ENCODE results near the gene FAM83F.

FAM83F gene

DNA sequence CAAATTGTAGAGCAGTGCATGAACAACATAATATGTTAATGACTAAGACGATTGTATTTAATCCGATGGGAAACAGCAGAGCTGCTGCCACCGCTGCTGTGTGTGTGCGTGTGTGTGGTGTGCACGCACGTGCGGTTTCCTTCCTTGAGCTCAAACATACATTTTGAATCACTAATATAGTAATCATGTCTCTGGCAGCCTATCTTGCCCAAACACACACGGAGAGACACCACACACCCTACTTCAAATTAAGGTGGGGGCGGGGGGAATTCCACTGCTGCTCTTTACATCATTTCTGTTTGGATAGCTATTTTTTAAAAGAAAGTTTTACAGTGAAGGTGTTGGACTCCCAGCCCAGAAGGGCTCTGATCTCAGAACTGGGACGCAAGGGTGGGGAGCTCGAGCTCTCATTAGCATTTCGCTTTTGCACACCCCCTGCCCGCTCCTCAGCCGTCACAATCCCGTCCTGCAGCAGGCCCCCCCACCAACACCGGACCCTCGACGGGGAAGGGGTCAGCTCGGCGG, 651 bp upstream of the FAM83F start:
- no peak for DNase-seq (ENCODE audit: low spot score)

DNA sequence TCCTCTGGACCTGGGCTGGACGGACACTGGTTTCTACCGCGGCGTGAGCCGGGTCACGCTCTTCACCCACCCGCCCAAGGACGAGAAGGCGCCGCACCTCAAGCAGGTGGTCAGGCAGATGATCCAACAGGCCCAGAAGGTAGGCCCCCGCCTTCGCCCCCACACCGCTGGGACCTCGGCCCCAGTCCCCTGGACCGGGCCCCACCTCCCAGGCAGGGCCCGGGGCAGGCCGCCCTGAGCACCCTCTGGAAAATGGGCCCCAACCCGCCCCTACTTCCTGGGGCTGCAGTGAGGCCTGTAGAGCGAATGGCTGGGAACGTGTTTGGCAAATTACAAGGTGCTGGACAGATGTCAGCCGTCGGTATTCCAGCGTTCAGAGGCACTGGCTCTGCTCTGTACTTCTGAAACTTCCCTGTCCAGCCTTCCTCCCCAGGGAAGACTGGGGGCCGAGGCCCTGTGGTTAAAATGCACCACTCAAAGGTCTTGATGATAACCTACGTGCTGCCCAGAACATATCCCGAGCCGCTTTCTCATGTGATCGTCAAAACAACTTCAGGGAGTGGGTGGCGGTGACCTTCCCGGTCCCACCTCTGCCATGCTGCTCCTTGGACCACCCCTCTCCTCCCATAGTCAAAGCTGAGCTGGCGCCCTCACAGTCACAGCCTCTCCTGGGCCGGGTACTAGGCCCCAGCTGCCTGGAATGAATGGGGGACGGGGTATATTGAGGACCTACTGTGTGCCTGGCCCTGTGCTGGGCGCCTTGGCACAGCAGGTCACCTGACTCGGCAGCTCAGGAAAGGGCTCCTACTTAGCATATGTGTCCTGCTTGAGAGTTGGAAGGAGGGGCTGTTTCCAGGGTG, 869 bp downstream of the FAM83F start:
- no peak for DNase-seq (ENCODE audit: low spot score)

DNA sequence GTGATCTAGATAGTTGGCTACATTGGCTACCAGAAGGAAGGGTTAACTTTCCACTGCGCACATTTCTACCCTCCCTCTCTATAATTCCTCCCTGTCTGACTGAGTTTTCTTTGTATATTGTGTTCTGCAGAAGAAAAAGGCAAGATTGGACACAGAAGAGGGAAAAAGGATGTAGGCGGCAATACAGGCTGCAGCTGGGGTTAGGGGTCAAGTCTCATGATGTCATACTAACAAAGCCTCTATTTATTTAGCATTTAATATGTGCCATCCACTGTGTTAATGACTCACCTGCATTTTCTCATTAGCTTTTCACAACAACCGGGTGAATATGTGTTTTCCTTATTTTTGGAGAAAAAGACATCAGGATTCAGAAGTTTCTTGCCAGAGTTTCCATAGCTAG, 2.0 kb downstream of the FAM83F start:
- DNase-seq (ENCODE audit: low spot score), result no peak

DNA sequence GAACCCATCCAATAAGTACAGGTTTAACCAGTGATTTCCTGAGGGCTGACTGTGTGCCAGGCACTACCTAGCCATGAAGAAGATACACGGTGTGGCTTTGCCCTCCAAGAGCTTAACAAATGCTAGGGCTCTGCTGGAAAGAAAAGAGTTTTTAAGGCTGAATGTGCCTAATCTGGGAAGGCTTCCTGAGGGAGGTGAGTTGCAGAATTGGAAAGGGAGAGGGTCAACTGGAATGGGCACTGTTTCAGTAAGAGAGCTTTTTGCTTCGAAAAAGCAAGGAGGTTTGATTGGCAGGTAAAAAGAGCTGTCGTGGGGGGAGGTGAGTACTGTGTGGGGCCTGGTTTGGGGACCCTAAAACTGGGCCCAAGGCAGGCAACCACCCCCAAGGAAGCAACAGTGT, 2.7 kb downstream of the FAM83F start:
- no peak for DNase-seq (ENCODE audit: low spot score)

DNA sequence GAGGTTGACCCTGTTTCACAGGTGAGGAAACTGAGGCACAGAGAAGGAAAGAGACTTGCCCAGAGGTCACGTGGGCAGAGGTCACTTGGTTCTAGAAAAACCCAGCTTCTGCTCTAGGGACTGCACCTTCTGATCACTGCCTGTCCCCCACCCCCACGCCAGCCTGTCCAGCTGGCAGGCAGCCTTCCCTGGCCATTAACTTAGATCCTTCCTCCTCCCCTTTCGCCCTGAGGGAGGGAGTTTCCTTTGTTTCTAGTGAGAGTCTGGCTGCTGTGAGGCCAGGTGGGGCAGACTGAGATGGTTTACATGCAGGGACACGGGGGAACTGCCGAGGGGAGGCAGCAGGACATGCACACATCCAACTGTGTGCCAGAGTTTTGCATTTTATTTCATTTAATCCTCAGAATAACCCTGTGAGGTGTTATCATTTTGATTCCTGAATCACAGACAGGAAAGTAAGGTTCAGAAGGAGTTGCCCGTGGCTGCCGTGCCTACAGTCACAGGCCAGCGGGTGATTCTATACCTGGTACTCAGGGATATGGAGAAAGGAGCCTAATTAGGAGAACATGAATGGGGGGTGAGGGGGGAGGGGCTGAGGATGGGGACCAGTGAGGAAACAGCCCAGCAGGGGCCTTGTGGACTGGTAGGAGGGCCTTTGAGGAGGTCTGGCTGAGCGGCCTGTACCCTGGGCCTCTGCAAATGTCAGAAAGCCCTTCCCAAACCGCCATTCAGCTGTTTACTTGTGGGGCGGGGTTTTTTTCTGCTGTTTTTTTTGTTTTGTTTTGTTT, 3.4 kb downstream of the FAM83F start:
- DNase-seq (ENCODE audit: low spot score), result peak; percentile 78

DNA sequence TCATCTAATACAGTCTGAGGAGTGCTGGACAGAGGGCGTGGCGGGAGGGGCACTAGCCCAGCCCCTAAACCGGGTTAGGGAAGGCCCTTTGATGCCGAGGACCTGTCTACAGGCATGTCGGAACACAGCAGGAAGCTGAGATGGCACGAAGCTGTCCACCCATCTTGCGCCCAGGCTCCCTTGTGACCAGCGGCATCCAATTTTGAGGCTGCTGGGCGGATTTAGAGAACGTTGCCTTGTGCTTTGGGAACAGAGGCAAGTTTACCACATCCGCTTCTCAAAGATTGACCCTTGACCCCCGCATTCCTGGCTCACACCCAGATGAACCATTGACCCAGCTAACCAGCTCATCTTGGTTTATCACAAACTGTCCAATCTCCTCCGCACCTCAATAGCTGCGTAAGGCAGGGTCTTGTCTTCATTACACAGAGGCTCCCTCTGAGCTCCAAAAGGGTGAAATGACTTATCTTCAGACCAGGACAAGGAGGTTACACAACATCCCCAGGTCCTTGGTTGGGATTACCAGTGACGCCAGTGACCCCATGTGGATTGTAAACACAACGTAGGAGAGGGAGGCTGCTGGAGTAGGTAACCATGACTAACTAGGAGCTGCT, 4.5 kb downstream of the FAM83F start:
- DNase-seq (ENCODE audit: low spot score), result no peak

DNA sequence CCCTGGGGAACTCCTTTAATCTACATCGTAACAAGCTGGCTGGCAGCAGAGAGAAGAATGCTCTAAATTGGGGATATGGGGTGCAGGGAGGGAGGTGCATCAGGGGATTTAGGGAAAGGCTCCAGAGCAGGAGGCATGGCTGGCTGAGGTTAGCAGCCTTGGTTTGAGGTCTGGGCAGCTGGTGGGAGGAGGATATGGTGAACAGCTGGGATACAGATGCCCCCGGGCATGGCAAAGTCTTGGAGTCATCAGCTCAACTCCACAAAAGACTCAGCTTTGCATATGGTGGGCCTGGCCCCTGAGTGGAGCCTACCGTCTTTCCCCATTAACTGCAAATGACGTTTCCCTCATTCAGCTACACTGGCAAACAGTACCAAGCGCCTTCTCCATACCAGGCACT, 5.4 kb downstream of the FAM83F start:
- DNase-seq (ENCODE audit: low spot score), result no peak

DNA sequence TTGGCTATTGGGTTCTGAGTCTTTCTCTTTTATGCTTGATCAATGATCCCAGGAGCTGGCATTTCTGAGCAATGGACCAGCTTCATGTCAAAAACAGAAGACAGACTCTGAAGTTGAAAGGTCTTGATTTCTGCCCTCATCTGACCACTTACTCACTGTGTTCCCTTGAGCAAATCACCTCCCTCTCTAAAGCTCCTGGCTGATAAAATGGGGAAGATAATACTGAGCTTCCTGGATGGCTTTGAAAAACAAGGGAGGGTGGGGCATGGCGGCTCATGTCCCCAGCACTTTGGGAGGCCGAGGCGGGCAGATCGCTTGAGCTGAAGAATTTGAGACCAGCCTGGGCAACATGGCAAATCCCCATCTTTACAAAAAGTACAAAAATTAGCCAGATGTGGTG, 6.4 kb downstream of the FAM83F start:
- DNase-seq (ENCODE audit: low spot score), result no peak

DNA sequence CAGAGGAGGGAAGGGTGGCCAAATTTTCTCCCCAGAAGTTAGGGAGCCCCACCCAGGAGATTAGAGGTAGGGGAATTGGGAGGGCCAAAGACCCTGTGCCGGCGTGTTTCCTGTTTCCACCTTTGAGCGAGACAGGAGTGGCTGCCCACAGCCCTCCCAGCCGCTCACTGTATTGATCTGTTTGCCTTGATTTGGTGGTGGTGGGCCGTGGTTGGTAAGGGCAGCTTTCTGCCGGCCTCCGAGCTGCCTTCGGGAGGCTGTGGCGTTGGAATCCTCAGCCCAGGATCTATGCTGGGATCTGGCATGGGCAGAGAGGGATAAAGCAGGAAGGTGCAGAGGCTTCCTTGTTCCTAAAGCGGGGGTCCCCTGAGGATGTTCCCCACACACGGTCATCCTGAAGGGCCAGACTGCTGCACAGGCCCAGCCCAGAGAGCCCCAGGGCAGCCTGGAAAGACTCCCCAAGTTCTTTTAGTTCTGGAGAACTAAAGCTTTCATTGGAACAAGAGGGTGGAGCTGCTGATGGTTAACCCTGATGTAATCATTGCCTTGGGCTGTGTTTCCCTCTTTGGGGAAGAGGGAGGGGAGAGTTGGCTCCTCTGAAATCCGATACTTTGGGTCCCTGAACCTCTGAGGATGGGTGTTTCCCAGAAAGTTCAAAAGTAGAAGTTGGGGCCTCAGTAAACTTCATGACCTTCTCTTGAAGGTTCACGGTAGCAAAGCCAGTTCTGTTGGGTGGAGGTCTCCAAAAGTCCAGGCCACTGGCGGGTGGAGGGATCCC, 7.2 kb downstream of the FAM83F start:
- peak; percentile 46 for DNase-seq (ENCODE audit: low spot score)

DNA sequence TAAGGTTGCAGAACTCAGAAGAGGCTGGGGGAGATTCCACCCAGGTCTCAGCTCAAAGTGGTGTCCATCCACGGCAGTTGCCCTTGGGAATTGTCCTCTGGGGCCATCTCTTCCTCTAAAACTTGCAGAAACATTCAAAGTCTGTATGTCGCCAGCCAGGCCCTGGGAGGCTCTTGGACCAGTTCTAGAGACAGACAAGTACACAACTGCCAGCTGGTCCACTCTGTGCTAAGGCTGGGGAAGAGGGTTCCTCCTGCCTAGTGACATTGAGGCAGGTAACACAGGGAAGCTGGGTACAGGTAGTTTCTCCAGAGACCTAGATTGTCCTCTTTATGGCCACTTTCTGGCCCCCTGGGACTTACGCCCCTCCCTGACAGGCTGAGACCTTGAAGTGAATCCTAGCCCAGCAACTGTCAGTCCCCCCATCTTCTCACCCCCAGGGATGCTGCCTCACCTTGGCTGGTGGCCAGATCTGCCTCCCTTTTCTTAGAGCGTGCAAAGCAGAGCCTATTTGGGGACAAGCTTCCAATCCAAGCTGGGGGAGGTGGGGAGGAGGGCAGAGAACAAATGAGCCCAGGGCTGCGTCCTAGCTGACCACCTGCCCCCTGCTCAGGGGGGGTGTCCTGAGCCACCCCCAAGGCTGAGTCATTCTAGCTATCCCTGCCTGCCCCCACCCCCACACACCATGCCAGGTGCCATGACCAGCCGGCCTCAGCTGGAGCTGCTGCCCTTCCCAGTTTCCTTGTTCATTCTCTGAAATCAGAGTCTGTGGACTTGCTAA, 8.4 kb downstream of the FAM83F start:
- DNase-seq (ENCODE audit: low spot score), result no peak

DNA sequence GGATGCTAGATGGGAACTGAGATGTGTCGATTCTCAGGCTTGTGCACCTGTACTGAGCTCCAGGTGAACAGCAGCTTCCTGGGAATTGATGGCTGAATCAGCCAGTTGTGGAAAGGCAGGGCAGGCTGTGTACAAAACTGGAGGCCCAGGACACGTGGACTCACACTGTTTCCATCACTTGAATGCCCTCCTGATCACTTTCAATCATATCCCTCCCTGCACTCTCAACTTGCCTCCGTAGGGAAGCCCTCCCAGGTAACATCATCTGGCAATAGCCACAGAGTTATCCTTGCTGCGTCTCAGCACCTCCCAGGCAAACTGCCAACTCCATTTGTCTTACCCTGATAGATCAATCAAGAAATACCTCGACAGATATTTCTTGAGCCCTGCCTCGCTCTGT, 10.1 kb downstream of the FAM83F start:
- no peak for DNase-seq (ENCODE audit: low spot score)

DNA sequence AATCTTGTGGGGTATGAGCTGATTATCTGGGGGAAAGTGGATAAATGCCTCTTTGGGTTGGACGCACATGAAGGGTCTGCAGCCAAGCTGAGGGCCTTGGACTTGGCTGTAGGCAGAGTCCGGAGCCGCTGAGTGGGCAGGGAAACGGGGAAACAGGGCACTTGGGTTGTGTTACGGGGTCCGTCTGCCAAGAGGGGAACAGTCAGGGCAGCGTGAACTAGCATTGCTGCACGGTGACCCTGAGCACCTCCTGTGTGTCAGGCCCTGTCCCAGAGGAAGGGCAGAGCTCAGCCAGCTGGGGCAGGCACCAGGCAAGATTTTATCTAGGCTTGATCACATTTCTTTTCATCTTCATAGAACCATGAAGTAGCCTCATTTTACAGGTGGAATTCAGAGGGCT, 11.9 kb downstream of the FAM83F start:
- DNase-seq (ENCODE audit: low spot score), result no peak

DNA sequence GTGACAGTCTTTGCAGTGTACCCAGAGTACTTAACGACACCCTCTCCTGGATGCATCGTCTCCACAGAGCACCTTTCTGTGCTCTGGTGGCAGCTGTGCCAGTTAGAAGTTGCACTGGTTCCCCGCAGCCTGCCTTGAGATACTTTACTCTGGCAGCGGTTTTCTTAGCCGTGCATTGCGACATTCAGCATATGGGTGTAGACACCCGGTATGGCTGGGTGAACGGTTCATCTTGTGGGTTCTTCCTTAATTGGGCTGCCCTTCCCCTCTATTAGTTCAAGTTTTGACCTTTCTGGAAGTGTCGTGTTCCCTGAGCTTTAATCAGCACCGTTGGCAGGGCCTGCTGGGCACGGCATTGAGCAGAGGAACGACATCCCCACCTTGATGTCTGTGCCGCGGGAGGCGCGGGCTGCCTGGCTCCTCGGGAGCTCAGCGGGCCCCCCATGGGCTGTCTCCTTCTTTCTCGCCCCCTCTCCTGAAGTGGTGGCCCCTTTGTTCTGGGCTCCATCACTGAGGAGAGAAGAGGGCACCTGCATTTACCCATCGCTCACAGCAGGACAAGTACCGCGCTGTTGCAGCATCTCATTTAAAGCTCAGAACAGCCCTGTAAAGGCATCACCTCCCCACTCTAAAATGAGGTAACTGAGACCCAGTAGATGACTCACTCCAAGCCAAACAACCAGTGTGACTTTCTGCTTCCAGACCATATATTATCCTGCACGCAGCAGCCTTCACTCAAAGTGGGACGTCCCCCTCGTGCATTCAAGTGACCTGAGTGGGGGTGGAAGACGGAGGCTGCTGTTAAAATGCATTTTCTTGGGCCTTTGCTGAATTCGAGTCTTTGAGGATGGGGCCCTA, 13.3 kb downstream of the FAM83F start:
- DNase-seq (ENCODE audit: low spot score), result no peak

DNA sequence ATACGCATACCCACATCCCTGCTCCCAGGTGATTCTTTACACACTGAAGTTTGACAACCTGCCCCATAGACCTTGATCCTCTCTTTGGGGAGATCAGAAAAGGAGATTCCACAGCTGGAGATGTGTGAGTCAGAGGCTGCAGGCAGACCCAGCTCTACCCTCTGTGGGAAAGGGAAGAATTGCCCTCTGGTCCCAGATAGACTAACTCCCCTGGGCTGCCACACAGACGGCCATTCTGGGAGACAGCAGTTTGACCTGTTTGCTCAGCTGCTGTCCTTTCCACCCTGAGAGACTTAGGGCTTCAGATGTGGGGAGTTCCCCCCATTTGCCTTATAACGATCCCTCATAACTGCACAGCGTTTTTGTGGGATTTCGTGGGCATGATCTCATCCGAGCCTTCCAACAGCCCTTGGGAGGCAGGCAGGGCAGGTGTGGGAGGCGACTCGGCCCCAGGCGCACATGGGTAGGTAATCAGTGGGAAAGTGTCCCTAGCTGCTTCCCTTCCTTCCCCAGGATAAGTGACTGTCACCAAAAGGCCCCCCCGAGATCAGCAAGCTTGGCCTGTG, 14.1 kb downstream of the FAM83F start:
- no peak for DNase-seq (ENCODE audit: low spot score)

DNA sequence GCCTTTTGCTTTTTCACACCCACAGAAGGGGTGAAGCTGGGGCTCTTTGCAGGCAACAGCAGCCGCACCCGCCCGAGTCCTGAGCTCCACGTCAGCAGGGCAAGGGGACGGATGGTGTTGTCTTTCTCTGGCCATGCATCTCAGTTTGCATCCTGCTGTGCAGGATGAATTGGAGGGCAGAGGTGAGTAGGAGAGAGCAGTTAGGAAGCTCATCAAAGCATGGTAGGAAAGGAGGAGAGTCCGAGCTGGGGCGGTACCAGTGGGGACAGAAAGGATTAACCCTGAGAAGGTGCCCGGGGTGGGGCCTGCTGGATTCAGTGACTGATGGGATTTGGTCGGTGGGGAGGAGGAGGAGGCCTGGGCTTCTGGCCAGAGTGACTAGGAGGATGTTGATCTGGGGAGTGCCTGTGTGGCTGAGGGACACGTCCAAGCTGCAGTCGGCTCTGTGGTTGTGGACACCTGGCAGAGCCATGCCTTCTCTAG, 14.6 kb downstream of the FAM83F start:
- peak; percentile 79 for DNase-seq (ENCODE audit: low spot score)

DNA sequence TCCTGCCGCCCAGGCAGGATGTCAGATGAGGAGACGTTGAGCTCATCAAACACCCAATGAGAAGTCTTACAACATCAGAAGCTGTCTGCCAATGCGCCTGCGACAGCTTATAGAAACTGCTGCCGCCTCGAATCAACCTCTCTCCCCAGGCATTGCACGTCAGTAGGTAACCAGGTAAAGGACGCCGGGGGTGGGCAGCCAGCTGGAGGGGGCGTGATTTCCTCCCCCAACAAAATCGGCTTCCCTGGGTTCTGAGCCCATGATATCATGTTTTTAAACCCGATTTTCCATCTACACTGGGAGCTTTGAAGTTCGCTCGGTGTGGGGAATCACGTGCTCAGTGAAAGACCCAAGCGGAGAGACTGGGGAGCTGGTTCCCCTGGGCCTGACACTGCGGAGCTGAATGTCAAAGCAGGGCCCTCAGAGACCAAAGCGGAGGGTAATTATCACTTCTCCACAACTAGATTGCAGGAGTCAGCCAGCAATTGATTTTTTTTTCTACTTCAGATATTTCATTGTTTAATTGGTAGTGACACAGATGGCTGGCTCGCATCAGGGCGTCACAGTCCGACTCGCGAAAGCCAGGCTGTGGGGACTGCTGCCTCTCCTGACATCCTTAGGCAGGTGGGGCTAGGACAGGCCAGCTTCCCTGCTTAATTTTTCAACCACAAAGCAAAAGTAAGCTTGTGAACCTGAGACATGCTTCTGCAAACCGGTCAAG, 15.4 kb downstream of the FAM83F start:
- DNase-seq (ENCODE audit: low spot score), result no peak

DNA sequence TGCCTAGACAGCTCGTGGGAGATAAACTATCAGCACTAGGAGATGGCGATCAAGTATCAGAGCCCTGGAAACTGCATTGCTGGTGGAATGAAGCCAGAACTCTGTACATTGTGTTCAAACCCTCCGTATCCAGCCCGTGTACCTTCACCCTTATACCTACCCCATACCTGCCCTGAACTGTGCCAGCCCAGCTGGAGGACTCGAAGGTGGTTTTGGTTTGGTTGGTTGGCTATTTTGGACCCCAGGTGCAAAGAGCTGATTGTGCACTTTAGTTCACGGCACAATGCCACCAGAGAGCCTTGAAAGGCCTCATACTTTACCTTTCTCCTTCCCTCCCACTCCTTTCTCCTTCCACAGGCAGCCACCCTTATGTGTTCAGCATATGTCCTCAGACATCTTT, 16.0 kb downstream of the FAM83F start:
- no peak for DNase-seq (ENCODE audit: low spot score)

DNA sequence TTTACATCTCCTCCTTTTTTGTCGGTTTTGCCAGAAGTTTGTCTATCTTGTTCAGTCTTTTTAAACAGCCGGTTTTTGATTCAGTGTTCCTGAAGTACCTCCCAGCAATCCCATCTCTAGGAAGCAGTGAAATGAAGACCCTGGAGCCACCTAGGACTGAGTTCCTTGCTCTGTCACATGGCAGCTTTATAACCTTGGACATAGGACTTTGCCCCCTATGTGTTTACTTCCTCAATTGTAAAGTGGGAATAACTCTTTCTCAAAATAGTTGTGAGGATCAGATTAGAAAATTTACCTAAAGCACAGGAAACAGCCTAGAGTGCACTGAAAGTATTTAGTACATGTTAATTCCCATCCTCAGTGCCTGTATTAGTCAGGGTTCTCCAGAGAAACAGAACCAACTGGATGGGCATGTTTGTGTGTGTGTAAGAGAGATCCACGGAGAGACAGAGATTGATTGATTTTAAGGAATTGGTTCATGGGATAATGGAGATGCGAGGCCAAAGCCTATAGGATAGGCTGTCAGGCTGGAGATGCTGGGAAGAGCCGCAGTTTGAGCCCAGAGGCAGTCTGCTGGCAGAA, 20.0 kb downstream of the FAM83F start:
- no peak for DNase-seq (ENCODE audit: low spot score)
